Subcutaneous adipose tissue (tissue), 4 donors: ENCODE results near the gene SLC66A1. TPM values are rescaled to one million over a fixed set of nuclear protein-coding genes. Genes with fewer than 3 reads are reported as not detected.

ENCODE experiments used
- total RNA-seq, 4 donors: library from RNA; depleted of rRNA; stranded (reverse); fragments of >200 nt; gene quantifications; one replicate each; pipeline ENCODE4 v1.1.0, GENCODE V29; 2016
- TF ChIP-seq, protein P1 (sequence below): fragments of 450-650 bp; IDR thresholded peaks from one replicate; pipeline ENCODE4 v1.5.1; 2016; ENCODE audit warnings: low read depth, mild to moderate bottlenecking, control low read depth, antibody characterized with exemption, moderate library complexity

The SLC66A1 gene
- total RNA-seq, 4 donors from 2014 or later = 8.4 to 12.7 (median 11.6) TPM

- TF ChIP-seq, protein P1, sequence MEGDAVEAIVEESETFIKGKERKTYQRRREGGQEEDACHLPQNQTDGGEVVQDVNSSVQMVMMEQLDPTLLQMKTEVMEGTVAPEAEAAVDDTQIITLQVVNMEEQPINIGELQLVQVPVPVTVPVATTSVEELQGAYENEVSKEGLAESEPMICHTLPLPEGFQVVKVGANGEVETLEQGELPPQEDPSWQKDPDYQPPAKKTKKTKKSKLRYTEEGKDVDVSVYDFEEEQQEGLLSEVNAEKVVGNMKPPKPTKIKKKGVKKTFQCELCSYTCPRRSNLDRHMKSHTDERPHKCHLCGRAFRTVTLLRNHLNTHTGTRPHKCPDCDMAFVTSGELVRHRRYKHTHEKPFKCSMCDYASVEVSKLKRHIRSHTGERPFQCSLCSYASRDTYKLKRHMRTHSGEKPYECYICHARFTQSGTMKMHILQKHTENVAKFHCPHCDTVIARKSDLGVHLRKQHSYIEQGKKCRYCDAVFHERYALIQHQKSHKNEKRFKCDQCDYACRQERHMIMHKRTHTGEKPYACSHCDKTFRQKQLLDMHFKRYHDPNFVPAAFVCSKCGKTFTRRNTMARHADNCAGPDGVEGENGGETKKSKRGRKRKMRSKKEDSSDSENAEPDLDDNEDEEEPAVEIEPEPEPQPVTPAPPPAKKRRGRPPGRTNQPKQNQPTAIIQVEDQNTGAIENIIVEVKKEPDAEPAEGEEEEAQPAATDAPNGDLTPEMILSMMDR = no peak
Observed at GRCh38 chr1:19327301-19327700, 15.2 kb downstream of the SLC66A1 start.

- TF ChIP-seq, protein P1 = no peak
Observed at GRCh38 chr1:19327736-19328135, 15.6 kb downstream of the SLC66A1 start.

DNA sequence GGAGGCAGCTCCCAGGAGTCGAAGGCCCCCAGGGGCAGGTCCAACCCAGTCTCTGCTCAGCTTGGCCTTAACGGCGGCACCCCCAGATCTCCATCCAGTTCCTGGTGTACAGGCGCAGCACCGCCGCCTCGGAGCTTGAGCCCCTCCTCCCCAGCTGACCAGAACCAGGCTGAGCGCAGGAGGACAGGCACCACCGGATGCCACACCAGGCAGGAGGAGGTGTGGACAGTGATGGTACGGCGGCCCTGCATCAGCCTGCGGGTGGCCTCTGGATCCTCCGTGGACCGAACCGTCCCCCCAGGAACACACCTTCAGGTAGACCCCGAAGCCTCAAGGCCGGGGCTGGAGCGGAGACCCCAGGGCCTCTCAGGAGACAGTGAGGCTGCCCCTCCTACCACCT lies 16.4 kb downstream of the SLC66A1 start:
- TF ChIP-seq, protein P1 = no peak

- TF ChIP-seq, protein P1 = no peak
Observed at GRCh38 chr1:19329188-19329587, 17.1 kb downstream of the SLC66A1 start.

- TF ChIP-seq, protein P1 = no peak
Observed at GRCh38 chr1:19329611-19330010, 17.5 kb downstream of the SLC66A1 start.

GRCh38 chr1:19330449-19331135 lies 18.5 kb downstream of the SLC66A1 start:
- TF ChIP-seq, protein P1 = no peak

- TF ChIP-seq, protein P1 = no peak
Observed at GRCh38 chr1:19331262-19331878, 19.2 kb downstream of the SLC66A1 start.
